Smooth muscle cell (in vitro differentiated cells): ENCODE measurements around the gene RBMS3. TPM values are rescaled to one million over a fixed set of nuclear protein-coding genes. Genes with fewer than 3 reads are reported as not detected.

Experiments used
- DNase-seq: peaks from one replicate; lab custom pipeline; 2025; ENCODE audit not compliant: unreplicated experiment; lab: John Stamatoyannopoulos, UW
- H2AFZ ChIP-seq: fragments of 200-600 bp; sonication (generic); 2 replicates; pipeline ENCODE4 v1.6.0; 2016; ENCODE audit warnings: antibody characterized with exemption, low read depth, mild to moderate bottlenecking
- H3F3A ChIP-seq: fragments of 200-600 bp; sonication (generic); 2 replicates; pipeline ENCODE4 v1.6.0; 2017; ENCODE audit warnings: antibody characterized with exemption, low read depth
- H3K27ac ChIP-seq: fragments of 200-600 bp; sonication (generic); 2 replicates; pipeline ENCODE4 v1.5.1; 2016; ENCODE audit warnings: low read depth, mild to moderate bottlenecking
- H3K27me3 ChIP-seq: fragments of 200-600 bp; sonication (generic); 2 replicates; pipeline ENCODE4 v1.6.1; 2016; ENCODE audit warnings: low read depth, mild to moderate bottlenecking
- H3K36me3 ChIP-seq: fragments of 200-600 bp; sonication (generic); 2 replicates; pipeline ENCODE4 v1.5.1; 2016; ENCODE audit warnings: low read depth
- H3K4me1 ChIP-seq: fragments of 200-600 bp; sonication (generic); 2 replicates; pipeline ENCODE4 v1.5.1; 2016; ENCODE audit warnings: low read depth
- H3K4me2 ChIP-seq: fragments of 200-600 bp; sonication (generic); 2 replicates; pipeline ENCODE4 v1.6.0; 2016; ENCODE audit warnings: mild to moderate bottlenecking
- H3K4me3 ChIP-seq: fragments of 200-600 bp; sonication (generic); 2 replicates; pipeline ENCODE4 v1.5.1; 2016; ENCODE audit warnings: mild to moderate bottlenecking
- H3K79me2 ChIP-seq: fragments of 200-600 bp; sonication (generic); 2 replicates; pipeline ENCODE4 v1.6.0; 2016; ENCODE audit warnings: low read depth, mild to moderate bottlenecking
- H3K9ac ChIP-seq: fragments of 200-600 bp; sonication (generic); 2 replicates; pipeline ENCODE4 v1.6.0; 2016; ENCODE audit warnings: low read depth
- H3K9me3 ChIP-seq: fragments of 200-600 bp; sonication (generic); replicated peaks from 2 replicates; pipeline ENCODE4 v1.5.1; 2016; ENCODE audit warnings: low read depth
- H4K20me1 ChIP-seq: fragments of 200-600 bp; sonication (generic); 2 replicates; pipeline ENCODE4 v1.6.0; 2016; ENCODE audit warnings: low read depth
- WGBS: methylation state at CpG from one replicate; pipeline ENCODE4 v1.1.7; 2016; ENCODE audit warnings: low lambda C conversion rate; 5-methylcytosine and 5-hydroxymethylcytosine counted together
- polyA plus RNA-seq: library from polyadenylated mRNA; unstranded; fragments of >200 nt; fragmentation: Nextera tagmentation; extraction: Ambion mirVana; gene quantifications from 2 replicates; pipeline ENCODE4 v1.2.1, GENCODE V29; 2016
- total RNA-seq: library from RNA; depleted of rRNA; stranded (reverse); fragments of >200 nt; gene quantifications from 2 replicates; pipeline ENCODE4 v1.2.3, GENCODE V29; 2014
- TF ChIP-seq, protein P1 (sequence below): fragments of 200-600 bp; sonication (generic); IDR thresholded peaks from 2 replicates; pipeline ENCODE4 v1.5.1; 2017; ENCODE audit warnings: borderline replicate concordance, mild to moderate bottlenecking, antibody characterized with exemption; ENCODE audit not compliant: insufficient read depth, poor library complexity, severe bottlenecking

The RBMS3 gene
- total and polyA plus RNA-seq, 2 experiments from 2014 or later: 42.9 to 50.6 TPM

DNA sequence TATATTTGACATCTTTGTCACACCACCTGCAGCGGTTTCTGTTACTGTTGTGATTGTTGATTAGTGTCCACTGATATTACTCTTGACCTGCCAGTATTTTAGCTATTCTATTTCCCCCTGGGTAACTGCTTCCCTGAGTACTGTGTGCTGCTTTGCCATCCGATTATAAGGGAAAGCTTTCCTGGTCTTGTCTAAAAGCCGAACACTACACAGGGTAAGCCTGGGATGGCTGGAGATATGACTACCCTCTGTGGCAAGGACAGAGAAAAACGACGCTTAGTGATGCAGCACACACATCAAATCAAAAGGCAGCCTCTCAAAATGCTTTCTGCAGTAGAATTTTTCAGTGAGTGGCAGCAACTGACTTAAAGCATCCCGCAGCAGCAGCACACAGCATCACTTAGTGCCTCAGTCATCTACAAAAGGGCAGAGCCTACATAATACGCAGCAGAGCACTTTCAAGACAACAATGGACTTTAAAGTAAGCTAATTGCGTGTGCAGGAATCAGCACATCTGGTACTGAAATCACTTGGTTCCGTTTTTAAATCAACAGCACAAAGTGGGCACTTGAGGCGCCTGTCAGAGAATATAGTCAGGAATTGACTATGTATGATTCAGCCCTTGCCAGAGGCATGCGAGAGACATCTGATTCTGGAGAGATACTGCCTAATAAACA, 669.2 kb downstream of the RBMS3 start:
- peaks cover 11% of the 10 kb centered on the region for H3K4me1 ChIP-seq
- H3F3A ChIP-seq: no peaks in the 10 kb centered on the region
- TF ChIP-seq, protein P1, sequence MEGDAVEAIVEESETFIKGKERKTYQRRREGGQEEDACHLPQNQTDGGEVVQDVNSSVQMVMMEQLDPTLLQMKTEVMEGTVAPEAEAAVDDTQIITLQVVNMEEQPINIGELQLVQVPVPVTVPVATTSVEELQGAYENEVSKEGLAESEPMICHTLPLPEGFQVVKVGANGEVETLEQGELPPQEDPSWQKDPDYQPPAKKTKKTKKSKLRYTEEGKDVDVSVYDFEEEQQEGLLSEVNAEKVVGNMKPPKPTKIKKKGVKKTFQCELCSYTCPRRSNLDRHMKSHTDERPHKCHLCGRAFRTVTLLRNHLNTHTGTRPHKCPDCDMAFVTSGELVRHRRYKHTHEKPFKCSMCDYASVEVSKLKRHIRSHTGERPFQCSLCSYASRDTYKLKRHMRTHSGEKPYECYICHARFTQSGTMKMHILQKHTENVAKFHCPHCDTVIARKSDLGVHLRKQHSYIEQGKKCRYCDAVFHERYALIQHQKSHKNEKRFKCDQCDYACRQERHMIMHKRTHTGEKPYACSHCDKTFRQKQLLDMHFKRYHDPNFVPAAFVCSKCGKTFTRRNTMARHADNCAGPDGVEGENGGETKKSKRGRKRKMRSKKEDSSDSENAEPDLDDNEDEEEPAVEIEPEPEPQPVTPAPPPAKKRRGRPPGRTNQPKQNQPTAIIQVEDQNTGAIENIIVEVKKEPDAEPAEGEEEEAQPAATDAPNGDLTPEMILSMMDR: no peak
- H3K4me3 ChIP-seq: no peak overlapping the region
- no peaks in the 10 kb centered on the region for H3K27me3 ChIP-seq
- no peaks in the 10 kb centered on the region for H3K79me2 ChIP-seq
- H2AFZ ChIP-seq: no peak overlapping the region
- H4K20me1 ChIP-seq: no peaks in the 10 kb centered on the region
- WGBS: 47% methylated on average over 11 of the region's 11 CpGs
- DNase-seq: no peak
- peak overlapping the region; percentile 75 for H3K27ac ChIP-seq
- peak overlapping the region; percentile 56 for H3K9ac ChIP-seq
- H3K4me2 ChIP-seq: peak overlapping the region; percentile 75
- no peaks in the 10 kb centered on the region for H3K36me3 ChIP-seq
- H3K9me3 ChIP-seq: no peaks in the 10 kb centered on the region

DNA sequence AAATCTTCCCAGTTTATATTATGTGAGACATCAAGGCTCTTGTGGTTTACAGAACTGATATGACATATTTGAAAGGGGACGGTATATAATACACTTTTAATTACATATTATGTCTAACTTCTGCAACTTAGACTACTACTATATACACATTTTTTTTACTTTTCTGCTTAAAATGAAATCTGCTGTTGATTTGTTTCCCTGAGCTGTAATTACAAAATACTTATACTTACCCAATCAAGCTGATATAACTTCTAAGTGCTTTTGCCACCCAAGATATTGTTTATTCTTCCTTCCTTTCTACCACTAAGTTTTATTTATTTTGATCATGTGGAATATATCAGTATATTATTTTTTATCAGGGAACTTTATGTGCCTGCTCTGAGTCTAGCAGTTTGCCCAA, 671.6 kb downstream of the RBMS3 start:
- no peaks in the 10 kb centered on the region for H3K36me3 ChIP-seq
- no peak overlapping the region for H3K4me3 ChIP-seq
- H2AFZ ChIP-seq: no peak overlapping the region
- DNase-seq: no peak
- no peaks in the 10 kb centered on the region for H3K79me2 ChIP-seq
- no peaks in the 10 kb centered on the region for H3K9me3 ChIP-seq
- no peaks in the 10 kb centered on the region for H3K27me3 ChIP-seq
- no peaks in the 10 kb centered on the region for H3F3A ChIP-seq
- peaks cover 11% of the 10 kb centered on the region for H3K4me1 ChIP-seq
- H4K20me1 ChIP-seq: no peaks in the 10 kb centered on the region
- 20% methylated on average over 1 of the region's 1 CpG for WGBS
- H3K27ac ChIP-seq: no peak overlapping the region
- TF ChIP-seq, protein P1: no peak
- H3K4me2 ChIP-seq: no peak overlapping the region
- H3K9ac ChIP-seq: no peak overlapping the region

- TF ChIP-seq, protein P1: no peak
- no peaks in the 10 kb centered on the region for H3K79me2 ChIP-seq
- H3K9ac ChIP-seq: no peak overlapping the region
- no peak for DNase-seq
- no peaks in the 10 kb centered on the region for H4K20me1 ChIP-seq
- H2AFZ ChIP-seq: no peak overlapping the region
- no peak overlapping the region for H3K27ac ChIP-seq
- WGBS: 78% methylated on average over 1 of the region's 1 CpG
- no peaks in the 10 kb centered on the region for H3K9me3 ChIP-seq
- H3K36me3 ChIP-seq: no peaks in the 10 kb centered on the region
- no peak overlapping the region for H3K4me2 ChIP-seq
- H3F3A ChIP-seq: no peaks in the 10 kb centered on the region
- no peaks in the 10 kb centered on the region for H3K4me1 ChIP-seq
- H3K4me3 ChIP-seq: no peak overlapping the region
- no peaks in the 10 kb centered on the region for H3K27me3 ChIP-seq
Observed at GRCh38 chr3:29955413-29955812, 674.5 kb downstream of the RBMS3 start.

- no peak overlapping the region for H3K4me2 ChIP-seq
- WGBS: 95% methylated on average over 1 of the region's 1 CpG
- no peaks in the 10 kb centered on the region for H3K79me2 ChIP-seq
- no peaks in the 10 kb centered on the region for H4K20me1 ChIP-seq
- H3K9ac ChIP-seq: no peak overlapping the region
- no peaks in the 10 kb centered on the region for H3K27me3 ChIP-seq
- H3K9me3 ChIP-seq: no peaks in the 10 kb centered on the region
- H3K36me3 ChIP-seq: no peaks in the 10 kb centered on the region
- TF ChIP-seq, protein P1: no peak
- H3K4me3 ChIP-seq: no peak overlapping the region
- no peak overlapping the region for H3K27ac ChIP-seq
- no peaks in the 10 kb centered on the region for H3F3A ChIP-seq
- DNase-seq: no peak
- no peak overlapping the region for H2AFZ ChIP-seq
- no peaks in the 10 kb centered on the region for H3K4me1 ChIP-seq
Observed at GRCh38 chr3:29958816-29959215, 677.9 kb downstream of the RBMS3 start.
